Panc1 (cell line): Measurements from ENCODE around the gene ATG16L2.

Experiments used
- POLR2AphosphoS5 ChIP-seq: IDR thresholded peaks from 2 replicates; pipeline ENCODE4 v1.6.1; 2012; ENCODE audit warnings: mild to moderate bottlenecking, low read depth, low read length, moderate library complexity
- REST ChIP-seq, 2 experiments: IDR thresholded peaks; 2 replicates each; pipeline ENCODE4 v1.6.1; 2011 to 2012; ENCODE audit warnings: low read depth in 2 of 2, control low read depth in 1 of 2, low read length in 1 of 2, mild to moderate bottlenecking in 1 of 2, moderate library complexity in 1 of 2; ENCODE audit not compliant: insufficient read depth in 1 of 2
- SIN3A ChIP-seq: IDR thresholded peaks from 2 replicates; pipeline ENCODE4 v1.6.1; 2012; ENCODE audit warnings: low read depth, mild to moderate bottlenecking, low read length, moderate library complexity, borderline replicate concordance; ENCODE audit not compliant: insufficient read depth
- TCF7L2 ChIP-seq: IDR thresholded peaks from 2 replicates; pipeline ENCODE4 v1.6.1; 2011; ENCODE audit warnings: mild to moderate bottlenecking, low read depth, low read length, inconsistent platforms
- TF ChIP-seq, protein P1 (sequence below): fragments of 450-650 bp; IDR thresholded peaks from 2 replicates; pipeline ENCODE4 v1.5.1; 2017; ENCODE audit warnings: mild to moderate bottlenecking

DNA sequence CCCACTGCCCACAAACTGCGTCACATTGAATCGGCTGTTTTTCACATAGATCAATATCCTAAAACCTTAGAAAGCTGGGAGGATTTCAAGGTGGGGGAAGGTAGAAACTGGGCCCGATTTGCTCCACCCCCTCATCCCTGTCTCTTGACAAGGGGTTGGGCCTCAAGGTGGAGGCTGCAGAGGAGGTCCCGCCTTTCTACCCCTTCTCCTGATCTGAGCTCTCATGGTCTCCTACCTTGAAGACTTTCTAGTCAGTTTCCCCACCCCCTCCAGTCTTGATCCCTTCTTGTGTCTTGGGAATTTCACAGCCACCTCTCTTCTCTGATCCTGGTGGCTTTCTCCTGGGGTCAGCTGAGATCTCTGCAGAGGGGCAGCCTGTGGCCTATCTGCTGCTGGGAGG, 15.8 kb upstream of the ATG16L2 start:
- TF ChIP-seq, protein P1, sequence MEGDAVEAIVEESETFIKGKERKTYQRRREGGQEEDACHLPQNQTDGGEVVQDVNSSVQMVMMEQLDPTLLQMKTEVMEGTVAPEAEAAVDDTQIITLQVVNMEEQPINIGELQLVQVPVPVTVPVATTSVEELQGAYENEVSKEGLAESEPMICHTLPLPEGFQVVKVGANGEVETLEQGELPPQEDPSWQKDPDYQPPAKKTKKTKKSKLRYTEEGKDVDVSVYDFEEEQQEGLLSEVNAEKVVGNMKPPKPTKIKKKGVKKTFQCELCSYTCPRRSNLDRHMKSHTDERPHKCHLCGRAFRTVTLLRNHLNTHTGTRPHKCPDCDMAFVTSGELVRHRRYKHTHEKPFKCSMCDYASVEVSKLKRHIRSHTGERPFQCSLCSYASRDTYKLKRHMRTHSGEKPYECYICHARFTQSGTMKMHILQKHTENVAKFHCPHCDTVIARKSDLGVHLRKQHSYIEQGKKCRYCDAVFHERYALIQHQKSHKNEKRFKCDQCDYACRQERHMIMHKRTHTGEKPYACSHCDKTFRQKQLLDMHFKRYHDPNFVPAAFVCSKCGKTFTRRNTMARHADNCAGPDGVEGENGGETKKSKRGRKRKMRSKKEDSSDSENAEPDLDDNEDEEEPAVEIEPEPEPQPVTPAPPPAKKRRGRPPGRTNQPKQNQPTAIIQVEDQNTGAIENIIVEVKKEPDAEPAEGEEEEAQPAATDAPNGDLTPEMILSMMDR = no peak
- TF ChIP-seq REST (IDR thresholded peaks at IDR 0.05; ENCODE audit: insufficient read depth in 1 of 2, low read depth in 2 of 2, low read length in 1 of 2) (no peak), POLR2AphosphoS5 (no peak), TCF7L2 (no peak), SIN3A (no peak)
